ENCODE measurements around the gene P2RY8.
A peak's percentile ranks its signal among the peaks of the same experiment; 100 is the strongest.
"Not testable (repeated sequence)": the region's sequence is repeated elsewhere in the genome, so short reads cannot be mapped to it uniquely, and the experiment has no call there.

Gene P2RY8

GRCh38 chrX:1491851-1492349 lies 45.1 kb downstream of the P2RY8 start:
- in situ Hi-C loops (cut with MboI; ENCODE audit: low pct_unique_long_range_greater_than_20kb, low sequenced_read_pairs), result no loop called here
- DNase-seq, result peak; percentile 81

DNA sequence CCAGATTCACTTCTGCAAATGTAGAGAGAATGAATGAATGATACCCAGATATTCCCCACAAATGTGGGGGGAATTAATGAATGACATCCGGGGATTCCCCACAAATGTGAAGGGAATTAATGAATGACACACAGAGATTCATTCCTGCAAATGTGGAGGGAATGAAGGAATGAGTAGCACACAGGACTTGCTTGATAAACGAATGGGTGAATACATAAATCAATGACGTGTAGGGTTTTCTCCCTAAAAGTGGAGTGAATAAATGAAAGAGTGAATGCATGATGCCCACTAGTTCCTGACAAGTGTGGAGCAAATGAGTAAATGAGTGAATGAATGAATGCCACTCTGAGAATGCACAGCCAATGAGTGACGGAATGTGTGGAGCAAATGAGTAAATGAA lies 45.7 kb downstream of the P2RY8 start:
- DNase-seq, result not testable (repeated sequence)

DNA sequence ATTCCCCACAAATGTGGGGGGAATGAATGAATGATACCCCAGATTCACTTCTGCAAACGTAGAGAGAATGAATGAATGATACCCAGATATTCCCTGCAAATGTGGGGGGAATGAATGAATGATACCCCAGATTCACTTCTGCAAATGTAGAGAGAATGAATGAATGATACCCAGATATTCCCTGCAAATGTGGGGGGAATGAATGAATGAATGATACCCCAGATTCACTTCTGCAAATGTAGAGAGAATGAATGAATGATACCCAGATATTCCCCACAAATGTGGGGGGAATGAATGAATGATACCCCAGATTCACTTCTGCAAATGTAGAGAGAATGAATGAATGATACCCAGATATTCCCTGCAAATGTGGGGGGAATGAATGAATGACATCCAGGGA lies 46.3 kb downstream of the P2RY8 start:
- in situ Hi-C loops (cut with MboI; ENCODE audit: low pct_unique_long_range_greater_than_20kb, low sequenced_read_pairs), result not testable (repeated sequence)

More for the DNA sequence above, 45.7 kb downstream of the P2RY8 start:
- in situ Hi-C loops (cut with MboI; ENCODE audit: low pct_unique_long_range_greater_than_20kb, low sequenced_read_pairs), result not testable (repeated sequence)

DNA sequence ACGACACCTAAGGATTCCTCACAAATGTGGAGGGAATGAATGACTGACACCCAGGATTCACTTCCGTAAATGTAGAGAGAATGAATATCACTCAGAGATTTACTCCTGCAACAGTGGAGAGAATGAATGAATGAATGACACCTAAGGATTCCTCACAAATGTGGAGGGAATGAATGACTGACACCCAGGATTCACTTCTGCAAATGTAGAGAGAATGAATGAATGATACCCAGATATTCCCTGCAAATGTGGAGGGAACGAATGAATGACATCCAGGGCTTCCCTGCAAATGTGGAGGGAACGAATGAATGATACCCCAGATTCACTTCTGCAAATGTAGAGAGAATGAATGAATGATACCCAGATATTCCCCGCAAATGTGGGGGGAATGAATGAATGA lies 47.6 kb downstream of the P2RY8 start:
- in situ Hi-C loops (cut with MboI; ENCODE audit: low pct_unique_long_range_greater_than_20kb, low sequenced_read_pairs); DNase-seq: not testable (repeated sequence)

More for the DNA sequence above, 46.3 kb downstream of the P2RY8 start:
- not testable (repeated sequence) for DNase-seq

GRCh38 chrX:1488745-1489144 lies 48.2 kb downstream of the P2RY8 start:
- in situ Hi-C loops (cut with MboI; ENCODE audit: low pct_unique_long_range_greater_than_20kb, low sequenced_read_pairs), result no loop called here
- DNase-seq, result no peak

GRCh38 chrX:1488141-1488540 lies 48.8 kb downstream of the P2RY8 start:
- DNase-seq, result no peak
- in situ Hi-C loops (cut with MboI; ENCODE audit: low pct_unique_long_range_greater_than_20kb, low sequenced_read_pairs), result no loop called here

DNA sequence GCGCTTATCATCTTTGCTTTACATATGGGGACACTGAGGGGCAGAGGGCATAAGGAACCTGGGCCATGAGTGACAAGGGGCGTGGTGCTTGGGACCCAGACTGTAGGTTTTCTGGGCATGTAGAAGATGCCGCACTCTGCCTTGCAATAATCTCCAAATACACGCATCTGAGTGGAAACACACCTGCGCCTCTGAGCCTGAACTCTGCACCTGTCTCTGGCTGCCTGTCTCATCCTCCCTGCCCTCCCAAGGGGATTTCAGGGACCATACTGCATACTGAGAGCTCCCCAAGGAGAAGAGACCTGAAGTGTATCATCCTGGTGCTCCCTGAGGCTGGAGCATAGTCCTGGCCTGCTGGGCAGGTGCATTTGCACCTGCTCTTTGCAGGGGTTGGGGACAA lies 49.6 kb downstream of the P2RY8 start:
- DNase-seq, result no peak
- in situ Hi-C loops (cut with MboI; ENCODE audit: low pct_unique_long_range_greater_than_20kb, low sequenced_read_pairs), result no loop called here

- no peak for DNase-seq
- in situ Hi-C loops (cut with MboI; ENCODE audit: low pct_unique_long_range_greater_than_20kb, low sequenced_read_pairs), result no loop called here
These were observed 50.1 kb downstream of the P2RY8 start for GRCh38 chrX:1486749-1487361.

GRCh38 chrX:1486177-1486576 lies 50.8 kb downstream of the P2RY8 start:
- in situ Hi-C loops (cut with MboI; ENCODE audit: low pct_unique_long_range_greater_than_20kb, low sequenced_read_pairs), result no loop called here
- DNase-seq, result no peak

DNA sequence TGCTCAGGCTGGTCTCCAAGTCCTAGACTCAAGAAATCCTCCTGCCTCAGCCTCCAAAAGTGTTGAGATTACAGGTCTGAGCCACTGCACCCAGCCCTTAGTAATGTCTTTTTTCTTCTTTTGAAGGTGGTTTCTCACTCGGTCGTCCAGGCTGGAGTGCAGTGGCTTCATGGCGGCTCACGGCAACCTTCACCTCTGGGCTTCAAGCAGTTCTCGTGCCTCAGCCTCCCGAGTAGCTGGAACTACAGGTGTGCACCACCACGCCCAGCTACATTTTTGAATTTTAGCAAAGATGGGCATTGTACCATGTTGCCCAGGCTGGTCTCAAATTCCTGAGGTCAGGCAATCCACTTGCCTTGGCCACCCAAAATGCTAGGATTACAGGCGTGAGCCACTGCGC lies 52.0 kb downstream of the P2RY8 start:
- DNase-seq, result no peak
- in situ Hi-C loops (cut with MboI; ENCODE audit: low pct_unique_long_range_greater_than_20kb, low sequenced_read_pairs), result no loop called here

GRCh38 chrX:1484638-1485019 lies 52.4 kb downstream of the P2RY8 start:
- peak; percentile 59 for DNase-seq
- in situ Hi-C loops (cut with MboI; ENCODE audit: low pct_unique_long_range_greater_than_20kb, low sequenced_read_pairs), result no loop called here

DNA sequence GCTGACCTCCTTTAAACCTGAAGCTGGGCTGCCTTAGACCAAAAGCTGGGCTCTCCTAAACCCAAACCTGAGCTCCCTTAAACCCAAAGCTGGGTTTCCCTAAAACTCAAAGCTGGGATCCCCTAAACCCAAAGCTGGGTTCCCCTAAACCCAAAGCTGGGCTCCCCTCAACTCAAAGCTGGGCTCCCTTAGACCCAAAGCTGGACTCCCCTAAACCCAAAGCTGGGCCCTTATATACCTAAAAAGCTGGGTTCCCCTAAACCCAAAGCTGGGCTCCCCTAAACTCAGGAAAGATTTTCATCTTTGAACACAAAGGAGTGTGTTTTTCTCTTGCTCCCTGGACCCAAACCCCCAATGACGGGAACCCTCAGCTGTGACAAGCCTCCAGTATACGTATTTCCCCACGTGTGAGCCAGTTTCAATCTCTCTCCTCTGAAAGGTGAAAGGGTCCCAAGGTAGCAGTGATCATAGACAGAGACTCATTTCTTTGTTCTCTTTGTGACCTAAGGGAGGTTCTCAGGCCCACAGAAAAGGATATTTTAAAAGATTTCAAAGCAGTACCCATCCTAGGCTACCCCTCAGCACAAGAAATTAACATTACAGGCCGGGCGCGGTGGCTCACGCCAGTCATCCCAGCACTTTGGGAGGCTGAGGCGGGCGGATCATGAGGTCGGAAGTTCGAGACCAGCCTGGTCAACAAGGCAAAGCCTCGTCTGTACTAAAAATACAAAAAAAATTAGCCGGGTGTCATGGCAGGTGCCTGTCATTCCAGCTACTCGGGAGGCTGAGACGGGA lies 52.9 kb downstream of the P2RY8 start:
- DNase-seq, result no peak

GRCh38 chrX:1482530-1482928 lies 54.5 kb downstream of the P2RY8 start:
- DNase-seq; in situ Hi-C loops (cut with MboI; ENCODE audit: low pct_unique_long_range_greater_than_20kb, low sequenced_read_pairs): not testable (repeated sequence)

More for the DNA sequence above, 52.9 kb downstream of the P2RY8 start:
- in situ Hi-C loops (cut with MboI; ENCODE audit: low pct_unique_long_range_greater_than_20kb, low sequenced_read_pairs), result no loop called here

DNA sequence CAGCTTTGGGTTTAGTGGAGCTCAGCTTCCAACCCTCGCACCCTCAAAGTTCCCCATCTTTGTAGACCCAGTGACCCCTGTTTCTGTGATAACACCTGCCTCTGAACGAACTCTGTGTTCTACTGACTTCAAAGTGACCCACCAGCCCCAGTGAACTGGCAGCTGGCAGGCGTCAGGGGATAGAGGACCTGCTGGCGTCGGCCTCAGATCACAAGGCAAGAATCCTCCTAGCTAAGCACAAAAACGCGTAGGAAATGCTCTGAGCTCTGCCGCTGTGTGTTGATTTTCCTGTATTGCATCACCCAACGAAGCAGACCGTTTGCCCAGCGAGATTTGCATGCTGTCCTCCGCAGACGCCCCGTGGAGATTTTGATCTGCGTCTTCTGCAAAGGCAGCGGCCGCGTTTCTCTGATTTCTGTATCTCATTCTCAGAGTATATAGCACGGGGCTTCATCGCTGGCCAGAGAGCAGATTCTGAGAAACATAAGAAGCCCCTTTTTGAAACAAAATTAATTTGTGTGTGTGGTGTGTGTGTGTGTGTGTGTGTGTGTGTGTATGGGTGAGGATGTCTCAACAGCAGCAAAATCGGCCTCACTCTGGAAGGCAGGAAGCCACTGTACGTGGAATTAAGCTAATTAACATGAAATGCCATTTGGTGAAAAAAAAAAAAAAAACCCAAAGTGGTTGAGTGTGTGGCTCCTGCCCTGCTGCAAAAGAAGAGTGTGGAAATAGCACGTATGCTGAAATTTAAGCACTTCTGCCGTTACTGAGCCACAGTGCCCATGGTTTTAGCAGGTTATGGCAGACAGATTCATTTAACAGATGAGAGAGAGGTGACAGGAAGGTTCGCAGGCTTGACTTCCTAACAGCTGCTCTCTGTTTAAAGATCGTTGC lies 55.1 kb downstream of the P2RY8 start:
- DNase-seq, result peak; percentile 99

GRCh38 chrX:1480082-1480785 lies 56.8 kb downstream of the P2RY8 start:
- no peak for DNase-seq
- in situ Hi-C loops (cut with MboI; ENCODE audit: low pct_unique_long_range_greater_than_20kb, low sequenced_read_pairs), result no loop called here

More for the DNA sequence above, 55.1 kb downstream of the P2RY8 start:
- in situ Hi-C loops (cut with MboI; ENCODE audit: low pct_unique_long_range_greater_than_20kb, low sequenced_read_pairs), result no loop called here

DNA sequence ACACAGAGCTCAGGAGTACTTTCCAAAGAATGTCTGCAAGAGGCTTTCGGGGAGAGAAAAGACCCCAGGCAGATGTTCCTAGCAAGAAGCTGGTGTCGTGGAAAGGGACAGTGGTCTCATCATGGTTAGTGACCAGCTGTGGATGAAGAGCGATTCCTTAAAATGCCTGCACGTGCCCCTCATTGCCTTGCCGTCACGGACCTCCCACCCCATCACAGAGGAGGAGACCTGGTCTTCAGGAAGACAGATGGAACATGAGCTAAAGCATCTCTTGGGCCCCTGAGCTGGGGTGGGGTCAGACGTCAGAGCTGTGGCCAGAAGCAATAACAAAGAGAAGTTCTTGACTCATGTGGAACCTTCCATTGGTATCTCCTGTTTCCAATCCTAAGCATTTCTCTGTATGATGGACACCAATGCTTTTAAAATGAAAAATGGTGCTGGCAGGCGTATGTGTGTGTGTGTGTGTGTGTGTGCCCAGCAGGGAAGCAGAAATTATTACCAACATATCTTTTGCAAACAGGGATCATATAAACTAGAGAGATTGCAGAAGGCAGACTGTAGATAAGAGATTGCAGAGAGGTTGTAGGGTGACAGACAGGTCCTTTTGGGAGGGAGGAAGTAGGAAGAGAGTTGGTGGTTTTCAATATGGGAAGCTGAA lies 59.1 kb downstream of the P2RY8 start:
- in situ Hi-C loops (cut with MboI; ENCODE audit: low pct_unique_long_range_greater_than_20kb, low sequenced_read_pairs), result no loop called here
- peak; percentile 87 for DNase-seq

DNA sequence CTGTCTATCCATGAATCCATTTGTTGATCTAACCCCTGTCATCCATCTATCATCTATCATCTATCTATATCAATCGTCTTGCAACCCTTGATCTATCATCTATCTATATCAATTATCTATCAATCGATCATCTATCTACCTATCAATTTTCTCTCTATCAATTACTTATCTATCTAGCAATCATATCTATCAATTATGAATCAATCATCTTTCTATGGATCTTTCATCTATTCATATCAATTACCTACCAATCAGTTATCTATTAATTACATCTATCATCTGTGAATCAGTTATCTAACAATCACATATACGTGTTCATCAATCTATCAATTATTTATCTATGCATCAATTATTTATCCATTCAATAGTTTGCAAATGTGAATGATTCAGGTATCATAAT lies 59.8 kb downstream of the P2RY8 start:
- in situ Hi-C loops (cut with MboI; ENCODE audit: low pct_unique_long_range_greater_than_20kb, low sequenced_read_pairs), result no loop called here
- no peak for DNase-seq

GRCh38 chrX:1476682-1477081 lies 60.3 kb downstream of the P2RY8 start:
- in situ Hi-C loops (cut with MboI; ENCODE audit: low pct_unique_long_range_greater_than_20kb, low sequenced_read_pairs), result no loop called here

More at GRCh38 chrX:1476682-1477081, 60.3 kb downstream of the P2RY8 start:
- no peak for DNase-seq
